Measurements from ENCODE around the gene KLRD1. TPM values are rescaled to one million over a fixed set of nuclear protein-coding genes. Genes with fewer than 3 reads are reported as not detected.

KLRD1 gene
- polyA plus RNA-seq, 1 of the 3 experiments (the other 2 are of a cell fraction): not detected

DNA sequence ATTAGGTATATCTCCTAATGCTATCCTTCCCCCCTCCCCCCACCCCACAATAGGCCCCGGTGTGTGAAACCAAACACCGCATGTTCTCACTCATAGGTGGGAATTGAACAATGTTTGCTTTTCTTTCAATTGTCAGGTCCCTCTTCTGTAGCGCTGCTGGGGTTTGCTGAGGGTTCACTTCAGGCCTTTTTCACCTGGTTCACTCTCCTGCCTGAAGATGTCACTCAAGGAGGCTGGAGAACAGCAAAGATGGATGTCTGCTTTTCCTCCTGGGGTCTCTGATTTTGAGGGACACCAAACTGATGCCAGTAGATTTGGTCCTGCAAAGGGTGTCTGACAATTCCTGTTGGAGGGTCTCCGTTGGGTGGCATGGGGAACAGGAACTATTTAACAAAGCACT lies 46.4 kb downstream of the KLRD1 start:
- no peaks in the 10 kb centered on the region for H3K4me1 ChIP-seq (ENCODE audit: control insufficient read depth in 1 of 2, insufficient read depth in 2 of 2, low read depth in 1 of 2, low read length in 1 of 2)
- TF ChIP-seq MEF2A (IDR thresholded peaks at IDR 0.05; ENCODE audit: borderline replicate concordance, low read depth) (no peak), RFX5 (IDR thresholded peaks at IDR 0.05; ENCODE audit: low read length) (no peak), TCF12 (IDR thresholded peaks at IDR 0.05) (no peak), REST (IDR thresholded peaks at IDR 0.05; ENCODE audit: low read depth, low read length) (no peak), USF2 (IDR thresholded peaks at IDR 0.05; ENCODE audit: borderline replicate concordance, low read depth, low read length) (no peak), JUND (IDR thresholded peaks at IDR 0.05) (no peak), RAD21 (IDR thresholded peaks at IDR 0.05; ENCODE audit: low read length) (no peak), YY1 (IDR thresholded peaks at IDR 0.05; ENCODE audit: low read depth) (no peak), FOXM1 (IDR thresholded peaks at IDR 0.05; ENCODE audit: low read depth) (no peak), ELF1 (IDR thresholded peaks at IDR 0.05) (no peak), NRF1 (IDR thresholded peaks at IDR 0.05; ENCODE audit: low read depth, low read length) (no peak), ZBTB33 (IDR thresholded peaks at IDR 0.05; ENCODE audit: borderline replicate concordance, low read depth) (no peak), MXI1 (IDR thresholded peaks at IDR 0.05; ENCODE audit: low read depth, low read length) (no peak), GATA2 (CRISPR knock-in tag; IDR thresholded peaks at IDR 0.05) (no peak), EZH2phosphoT487 (IDR thresholded peaks at IDR 0.05; ENCODE audit: borderline replicate concordance, low read depth) (no peak)
- TF ChIP-seq, protein P1, sequence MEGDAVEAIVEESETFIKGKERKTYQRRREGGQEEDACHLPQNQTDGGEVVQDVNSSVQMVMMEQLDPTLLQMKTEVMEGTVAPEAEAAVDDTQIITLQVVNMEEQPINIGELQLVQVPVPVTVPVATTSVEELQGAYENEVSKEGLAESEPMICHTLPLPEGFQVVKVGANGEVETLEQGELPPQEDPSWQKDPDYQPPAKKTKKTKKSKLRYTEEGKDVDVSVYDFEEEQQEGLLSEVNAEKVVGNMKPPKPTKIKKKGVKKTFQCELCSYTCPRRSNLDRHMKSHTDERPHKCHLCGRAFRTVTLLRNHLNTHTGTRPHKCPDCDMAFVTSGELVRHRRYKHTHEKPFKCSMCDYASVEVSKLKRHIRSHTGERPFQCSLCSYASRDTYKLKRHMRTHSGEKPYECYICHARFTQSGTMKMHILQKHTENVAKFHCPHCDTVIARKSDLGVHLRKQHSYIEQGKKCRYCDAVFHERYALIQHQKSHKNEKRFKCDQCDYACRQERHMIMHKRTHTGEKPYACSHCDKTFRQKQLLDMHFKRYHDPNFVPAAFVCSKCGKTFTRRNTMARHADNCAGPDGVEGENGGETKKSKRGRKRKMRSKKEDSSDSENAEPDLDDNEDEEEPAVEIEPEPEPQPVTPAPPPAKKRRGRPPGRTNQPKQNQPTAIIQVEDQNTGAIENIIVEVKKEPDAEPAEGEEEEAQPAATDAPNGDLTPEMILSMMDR (IDR thresholded peaks at IDR 0.05): no peak
- TF ChIP-seq, protein P2, sequence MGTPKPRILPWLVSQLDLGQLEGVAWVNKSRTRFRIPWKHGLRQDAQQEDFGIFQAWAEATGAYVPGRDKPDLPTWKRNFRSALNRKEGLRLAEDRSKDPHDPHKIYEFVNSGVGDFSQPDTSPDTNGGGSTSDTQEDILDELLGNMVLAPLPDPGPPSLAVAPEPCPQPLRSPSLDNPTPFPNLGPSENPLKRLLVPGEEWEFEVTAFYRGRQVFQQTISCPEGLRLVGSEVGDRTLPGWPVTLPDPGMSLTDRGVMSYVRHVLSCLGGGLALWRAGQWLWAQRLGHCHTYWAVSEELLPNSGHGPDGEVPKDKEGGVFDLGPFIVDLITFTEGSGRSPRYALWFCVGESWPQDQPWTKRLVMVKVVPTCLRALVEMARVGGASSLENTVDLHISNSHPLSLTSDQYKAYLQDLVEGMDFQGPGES (IDR thresholded peaks at IDR 0.05; ENCODE audit: low read depth, low read length): no peak
- TF ChIP-seq, protein P3, sequence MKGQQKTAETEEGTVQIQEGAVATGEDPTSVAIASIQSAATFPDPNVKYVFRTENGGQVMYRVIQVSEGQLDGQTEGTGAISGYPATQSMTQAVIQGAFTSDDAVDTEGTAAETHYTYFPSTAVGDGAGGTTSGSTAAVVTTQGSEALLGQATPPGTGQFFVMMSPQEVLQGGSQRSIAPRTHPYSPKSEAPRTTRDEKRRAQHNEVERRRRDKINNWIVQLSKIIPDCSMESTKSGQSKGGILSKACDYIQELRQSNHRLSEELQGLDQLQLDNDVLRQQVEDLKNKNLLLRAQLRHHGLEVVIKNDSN (IDR thresholded peaks at IDR 0.05; ENCODE audit: borderline replicate concordance, low read depth): no peak
- TF ChIP-seq, protein P4, sequence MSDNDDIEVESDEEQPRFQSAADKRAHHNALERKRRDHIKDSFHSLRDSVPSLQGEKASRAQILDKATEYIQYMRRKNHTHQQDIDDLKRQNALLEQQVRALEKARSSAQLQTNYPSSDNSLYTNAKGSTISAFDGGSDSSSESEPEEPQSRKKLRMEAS (IDR thresholded peaks at IDR 0.05; ENCODE audit: low read depth): no peak
- H2AFZ ChIP-seq (ENCODE audit: low read depth): no peak overlapping the region
- H3K27me3 ChIP-seq (ENCODE audit: insufficient read depth): no peaks in the 10 kb centered on the region
- no peak overlapping the region for H3K4me2 ChIP-seq
- H3K9me2 ChIP-seq: no peaks in the 10 kb centered on the region
- H3K9ac ChIP-seq: no peak overlapping the region
- peaks cover 0 to 3% of the 10 kb centered on the region in 2 experiments for H3K36me3 ChIP-seq (replicated peaks in 1 of 2; ENCODE audit: control insufficient read depth in 1 of 2, insufficient read depth in 2 of 2, low read length in 1 of 2)
- CTCF ChIA-PET: no interaction called here
- H3K9me3 ChIP-seq: no peaks in the 10 kb centered on the region
- POLR2A ChIA-PET: no interaction called here
- DNase-seq: no peak
- H4K20me1 ChIP-seq (ENCODE audit: insufficient read depth): no peaks in the 10 kb centered on the region
- H3F3A ChIP-seq (replicated peaks; ENCODE audit: insufficient read depth): no peaks in the 10 kb centered on the region
- H3K27ac ChIP-seq (ENCODE audit: low read depth in 2 of 2, low read length in 1 of 2): no peak overlapping the region
- WGBS (ENCODE audit: low lambda C conversion rate): 56% methylated on average over 4 of the region's 4 CpGs
- H3K79me2 ChIP-seq (ENCODE audit: insufficient read depth): no peaks in the 10 kb centered on the region
- H3K4me3 ChIP-seq (ENCODE audit: low read depth in 2 of 2, low read length in 1 of 2): no peak overlapping the region
